CD14-positive monocyte (primary cell): Measurements from ENCODE around the gene TTC39B. TPM values are rescaled to one million over a fixed set of nuclear protein-coding genes. Genes with fewer than 3 reads are reported as not detected.

Source experiments
- DNase-seq, 3 donors: peaks; one replicate each; pipeline ENCODE4 v3.0.0-alpha.2; 2011 to 2022
- H2AFZ ChIP-seq: 2 replicates; pipeline ENCODE4 v1.6.0; 2012; ENCODE audit warnings: mild to moderate bottlenecking, low read depth, low read length, inconsistent platforms; ENCODE audit not compliant: insufficient read depth, poor library complexity, severe bottlenecking
- H3K27ac ChIP-seq, 2 donors: 1 replicate in 1 of 2; 2 replicates in 1 of 2; pipeline ENCODE4 v1.5.1; 2012 to 2013; ENCODE audit warnings: low read length in 2 of 2, control low read depth in 1 of 2, inconsistent platforms in 1 of 2, low read depth in 1 of 2, mild to moderate bottlenecking in 1 of 2
- H3K27me3 ChIP-seq, 2 donors: one replicate each; pipeline versions ENCODE4 v1.6.0 to v1.6.1; 2011 to 2013; ENCODE audit warnings: low read length in 2 of 2; ENCODE audit not compliant: control insufficient read depth in 2 of 2, insufficient read depth in 2 of 2
- H3K36me3 ChIP-seq, 2 donors: replicated peaks in 1 of 2; 1 replicate in 1 of 2; 2 replicates in 1 of 2; pipeline versions ENCODE4 v1.5.1 to v1.6.1; 2012 to 2013; ENCODE audit warnings: low read length in 2 of 2, control low read depth in 1 of 2, inconsistent platforms in 1 of 2, mild to moderate bottlenecking in 1 of 2; ENCODE audit not compliant: insufficient read depth in 2 of 2, control insufficient read depth in 1 of 2
- H3K4me1 ChIP-seq, 2 donors: 1 replicate in 1 of 2; 2 replicates in 1 of 2; pipeline versions ENCODE4 v1.5.1 to v1.6.1; 2012 to 2013; ENCODE audit warnings: low read length in 2 of 2, control low read depth in 1 of 2, inconsistent platforms in 1 of 2, mild to moderate bottlenecking in 1 of 2, moderate library complexity in 1 of 2; ENCODE audit not compliant: insufficient read depth in 2 of 2, control insufficient read depth in 1 of 2
- H3K4me2 ChIP-seq: replicated peaks from 2 replicates; pipeline ENCODE3; 2012; ENCODE audit warnings: low read length, moderate library complexity, mild to moderate bottlenecking; ENCODE audit not compliant: poor library complexity, severe bottlenecking; ENCODE audit errors: extremely low read depth
- H3K4me3 ChIP-seq, 3 experiments: fragments of 200-600 bp in 1 of 3; sonication (generic) in 1 of 3; replicated peaks in 1 of 3; 1 replicate in 2 of 3; 2 replicates in 1 of 3; pipeline ENCODE4 v1.5.1; 2011 to 2013; ENCODE audit warnings: low read length in 3 of 3, mild to moderate bottlenecking in 3 of 3, control low read depth in 2 of 3, low read depth in 2 of 3, inconsistent platforms in 1 of 3, moderate library complexity in 1 of 3
- H3K79me2 ChIP-seq: 2 replicates; pipeline ENCODE4 v1.6.0; 2012; ENCODE audit warnings: mild to moderate bottlenecking, control low read depth, inconsistent platforms, low read length, moderate library complexity; ENCODE audit not compliant: insufficient read depth
- H3K9ac ChIP-seq: 2 replicates; pipeline ENCODE4 v1.6.0; 2017; ENCODE audit warnings: low read length, mild to moderate bottlenecking; ENCODE audit not compliant: insufficient read depth, poor library complexity, severe bottlenecking
- H3K9me3 ChIP-seq, 2 donors: replicated peaks in 1 of 2; 1 replicate in 1 of 2; 2 replicates in 1 of 2; pipeline versions ENCODE4 v1.5.1 to v1.6.1; 2012 to 2013; ENCODE audit warnings: low read length in 2 of 2, control low read depth in 1 of 2; ENCODE audit not compliant: control insufficient read depth in 1 of 2, insufficient read depth in 1 of 2
- H4K20me1 ChIP-seq: 2 replicates; pipeline ENCODE4 v1.6.0; 2012; ENCODE audit warnings: mild to moderate bottlenecking, low read length, control low read depth, moderate library complexity; ENCODE audit not compliant: insufficient read depth
- H3K27ac Mint-ChIP-seq, 7 donors: one replicate each; pipeline ENCODE4 v1.8.0; 2020; ENCODE audit warnings: mild to moderate bottlenecking in 7 of 7, mixed read lengths in 7 of 7, moderate library complexity in 6 of 7, inconsistent platforms in 2 of 7
- H3K27me3 Mint-ChIP-seq, 3 donors: one replicate each; pipeline ENCODE4 v1.8.0; 2021 to 2022; ENCODE audit warnings: low read depth in 3 of 3, mild to moderate bottlenecking in 3 of 3, mixed read lengths in 3 of 3, moderate library complexity in 3 of 3, inconsistent platforms in 1 of 3
- H3K36me3 Mint-ChIP-seq, 2 donors: one replicate each; pipeline ENCODE4 v1.8.0; 2020; ENCODE audit warnings: mixed read lengths in 2 of 2, inconsistent platforms in 1 of 2, mild to moderate bottlenecking in 1 of 2
- H3K4me1 Mint-ChIP-seq: one replicate; pipeline ENCODE4 v1.8.0; 2020; ENCODE audit warnings: mild to moderate bottlenecking, mixed read lengths
- H3K4me3 Mint-ChIP-seq, 2 donors: one replicate each; pipeline ENCODE4 v1.8.0; 2020; ENCODE audit warnings: mild to moderate bottlenecking in 2 of 2, mixed read lengths in 2 of 2, moderate library complexity in 1 of 2
- H3K9me3 Mint-ChIP-seq, 7 donors: one replicate each; pipeline ENCODE4 v1.8.0; 2020 to 2022; ENCODE audit warnings: mixed read lengths in 7 of 7, mild to moderate bottlenecking in 6 of 7, moderate library complexity in 6 of 7, inconsistent platforms in 2 of 7
- CTCF ChIP-seq: fragments of 200-600 bp; IDR thresholded peaks from one replicate; pipeline ENCODE4 v1.8.0; 2022; ENCODE audit warnings: antibody characterized with exemption, mild to moderate bottlenecking
- WGBS: methylation state at CpG from one replicate; pipeline ENCODE4 v1.1.5; 2013; ENCODE audit warnings: missing lambda C conversion rate; ENCODE audit not compliant: insufficient coverage; 5-methylcytosine and 5-hydroxymethylcytosine counted together
- intact Hi-C, 2 donors: fragments of 100-400 bp; cut with micrococcal nuclease; formaldehyde crosslinking; loops; one replicate each; pipeline versions ENCODE4 v1.15.0 to v1.15.1; 2023
- polyA plus RNA-seq, 3 donors: library from polyadenylated mRNA; depleted of rRNA in 1 of 3; unstranded in 2 of 3; stranded (reverse) in 1 of 3; fragments of 300-500 nt in 2 of 3; fragments of >200 nt in 1 of 3; fragmentation: Illumina TruSeq in 2 of 3; gene quantifications; 1 replicate in 2 of 3; 2 replicates in 1 of 3; pipeline ENCODE4 v1.2.3, GENCODE V29; 2012 to 2021

TTC39B gene
- polyA plus RNA-seq, 3 donors: 0.87 to 5.3 (median 3.1) TPM

- Histone ChIP-seq H2AFZ (no peak overlapping the region), H3K4me1 (no peaks in the 10 kb centered on the region), H3K4me3 (no peak overlapping the region), H3K9ac (no peak overlapping the region), H3K9me3 (no peaks in the 10 kb centered on the region), H3K27me3 (no peaks in the 10 kb centered on the region), H3K27ac (no peak overlapping the region), H3K36me3 (no peaks in the 10 kb centered on the region), H3K4me2 (no peak overlapping the region), H3K79me2 (no peaks in the 10 kb centered on the region), H4K20me1 (no peaks in the 10 kb centered on the region)
- no peak for DNase-seq
- H3K4me3 Mint-ChIP-seq: no peak overlapping the region
- no peaks in the 10 kb centered on the region for H3K9me3 Mint-ChIP-seq
- TF ChIP-seq CTCF: no peak
- peak overlapping the region in 1 of 7 donors; percentile 17 for H3K27ac Mint-ChIP-seq
- peaks cover 0 to 2% (median 0%) of the 10 kb centered on the region in 3 donors for H3K27me3 Mint-ChIP-seq
- no peaks in the 10 kb centered on the region for H3K36me3 Mint-ChIP-seq
- H3K4me1 Mint-ChIP-seq: no peaks in the 10 kb centered on the region
- intact Hi-C loops: no loop called here
These were observed 157.6 kb downstream of the TTC39B start for GRCh38 chr9:15149450-15149849.

GRCh38 chr9:15146268-15146700 is 160.7 kb downstream of the TTC39B start:
- H3K27ac ChIP-seq: no peak overlapping the region
- H3K36me3 ChIP-seq: no peaks in the 10 kb centered on the region
- H3K9me3 ChIP-seq: no peaks in the 10 kb centered on the region
- H3K4me1 ChIP-seq: no peaks in the 10 kb centered on the region
- intact Hi-C loops: no loop called here
- TF ChIP-seq CTCF: no peak
- Mint-ChIP-seq H3K27ac (no peak overlapping the region), H3K4me1 (no peaks in the 10 kb centered on the region), H3K36me3 (no peaks in the 10 kb centered on the region), H3K27me3 (peaks cover 0 to 3% (median 2%) of the 10 kb centered on the region in 3 donors), H3K9me3 (no peaks in the 10 kb centered on the region), H3K4me3 (no peak overlapping the region)
- H2AFZ ChIP-seq: no peak overlapping the region
- no peak for DNase-seq
- WGBS: 84% methylated on average over 4 of the region's 9 CpGs
- no peaks in the 10 kb centered on the region for H3K27me3 ChIP-seq
- H3K4me2 ChIP-seq: no peak overlapping the region
- H3K79me2 ChIP-seq: no peaks in the 10 kb centered on the region
- H4K20me1 ChIP-seq: no peaks in the 10 kb centered on the region
- no peak overlapping the region for H3K4me3 ChIP-seq
- no peak overlapping the region for H3K9ac ChIP-seq
